ENCODE results near the gene CAMK2N2.

CAMK2N2 gene

DNA sequence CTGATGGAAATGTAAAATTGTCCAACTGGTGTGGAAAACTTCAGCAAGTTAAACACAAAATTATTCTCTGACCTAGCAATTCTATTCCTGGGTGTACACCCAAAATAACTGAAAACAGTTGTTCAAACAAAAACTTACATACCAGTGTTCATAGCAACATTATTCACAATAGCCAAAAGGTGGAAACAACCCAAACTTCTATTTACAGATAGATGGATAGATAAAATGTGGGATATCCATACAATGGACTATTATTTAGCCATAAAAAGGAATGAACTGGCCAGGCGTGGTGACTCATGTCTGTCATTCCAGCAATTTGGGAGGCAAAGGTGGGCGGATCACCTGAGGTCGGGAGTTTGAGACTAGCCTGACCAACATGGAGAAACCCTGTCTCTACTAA, 38.8 kb downstream of the CAMK2N2 start:
- DNase-seq (ENCODE audit: low read depth in 2 of 2), result no peak

DNA sequence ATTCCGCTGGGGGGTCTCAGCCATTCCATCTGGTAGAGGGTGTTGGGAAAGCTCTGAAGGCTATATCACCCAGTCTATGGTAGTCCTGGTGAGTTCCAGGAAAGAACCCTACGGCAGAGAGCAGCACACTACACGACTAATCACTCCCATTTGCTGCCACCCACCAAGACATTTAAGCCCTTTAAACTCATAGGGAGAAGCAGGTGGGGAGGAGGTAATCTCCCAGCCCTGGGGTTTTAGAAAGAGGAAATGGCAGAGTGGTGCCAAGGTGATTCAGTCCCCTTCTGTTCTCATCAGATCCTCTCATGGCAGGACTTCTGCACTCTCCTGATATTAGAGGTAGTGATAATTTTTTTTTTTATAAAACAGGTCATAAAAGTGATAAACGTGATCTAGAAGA, 42.5 kb downstream of the CAMK2N2 start:
- DNase-seq (ENCODE audit: low read depth in 2 of 2), result no peak

DNA sequence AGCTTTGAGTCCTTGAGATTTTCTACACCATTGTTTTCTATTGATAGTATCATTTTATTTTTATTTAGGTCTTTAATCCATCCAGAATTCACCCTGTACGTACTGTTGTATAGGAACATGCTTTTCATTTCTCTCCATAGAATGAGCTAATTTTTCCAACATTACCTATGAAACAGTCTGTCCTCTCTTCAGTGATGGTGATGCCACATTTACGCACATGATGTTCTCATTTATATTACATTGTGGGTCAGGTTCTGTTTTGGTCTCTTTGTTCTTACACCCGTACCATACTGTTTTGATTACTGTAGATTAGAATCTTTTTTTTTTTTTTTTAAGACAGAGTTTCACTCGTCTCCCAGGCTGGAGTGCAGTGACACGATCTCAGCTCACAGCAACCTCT, 49.6 kb downstream of the CAMK2N2 start:
- DNase-seq (ENCODE audit: low read depth in 2 of 2), result no peak

DNA sequence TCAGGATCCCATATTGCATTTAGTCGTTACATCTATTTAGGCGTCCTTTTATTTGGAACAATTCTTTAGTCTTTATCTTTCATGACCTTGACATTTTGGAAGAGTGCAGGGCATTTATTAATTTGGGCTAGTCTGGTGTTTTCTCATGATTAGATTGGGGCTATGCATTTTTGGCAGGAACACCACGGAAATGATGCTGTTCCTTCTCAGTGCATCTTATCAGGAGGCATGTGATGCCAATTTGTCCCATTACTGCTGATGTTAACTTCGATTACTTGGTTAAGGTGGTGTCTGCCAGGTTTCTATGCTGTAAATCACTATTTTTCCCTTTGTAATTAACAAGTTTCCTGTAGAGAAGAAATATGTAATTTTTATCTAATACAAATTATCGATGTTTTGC, 50.1 kb downstream of the CAMK2N2 start:
- no peak for DNase-seq (ENCODE audit: low read depth in 2 of 2)
